PC-9 (cell line): ENCODE results near the gene MYO10.
"Not testable (repeated sequence)": the region's sequence is repeated elsewhere in the genome, so short reads cannot be mapped to it uniquely, and the experiment has no call there.

ENCODE experiments used
- CTCF ChIP-seq: fragments of 200-600 bp; sonication (generic); conservative IDR thresholded peaks from 2 replicates; pipeline ENCODE4 v1.6.1; 2017; ENCODE audit warnings: mixed run types, antibody characterized with exemption, mild to moderate bottlenecking, moderate library complexity
- EZH2 ChIP-seq: fragments of 200-600 bp; sonication (generic); IDR thresholded peaks from 2 replicates; pipeline ENCODE4 v1.8.0; 2017; ENCODE audit warnings: antibody characterized with exemption, low read depth

GRCh38 chr5:16831326-16831725 lies 104.8 kb downstream of the MYO10 start:
- not testable (repeated sequence) for TF ChIP-seq CTCF, EZH2
